PC-3 (cell line): ENCODE measurements around the gene KANSL1L. TPM values are rescaled to one million over a fixed set of nuclear protein-coding genes. Genes with fewer than 3 reads are reported as not detected.

Source experiments
- ATAC-seq: fragments of 200-7000 bp; cut with Tn5 transposase; 2 replicates; pipeline ENCODE4 v1.9.1; 2020; ENCODE audit warnings: mild to moderate bottlenecking, moderate library complexity
- BruUV-seq: library from RNA; stranded (reverse); fragments of 400-500 nt; replicated peaks from 2 replicates; lab custom pipeline; 2021; lab: Mats Ljungman, UMichigan
- CTCF ChIA-PET: fragments of 300-600 bp; sonication (Branson Sonifier 250); formaldehyde crosslinking; loops from one replicate; lab custom pipeline; 2022; ENCODE audit warnings: antibody characterized with exemption; lab: Charles Lee
- POLR2A ChIA-PET: fragments of 300-600 bp; sonication (Branson Sonifier 250); formaldehyde crosslinking; loops from one replicate; lab custom pipeline; 2022; ENCODE audit warnings: antibody characterized with exemption; ENCODE audit not compliant: unreplicated experiment; lab: Charles Lee
- DNase-seq: peaks from one replicate; pipeline ENCODE4 v3.0.0-alpha.2; 2015
- H2AFZ ChIP-seq: fragments of 300-600 bp; sonication (generic); 2 replicates; pipeline ENCODE4 v1.6.0; 2016; ENCODE audit warnings: antibody characterized with exemption, low read length
- H3F3A ChIP-seq: fragments of 300-600 bp; sonication (generic); one replicate; pipeline ENCODE4 v1.6.0; 2017; ENCODE audit warnings: antibody characterized with exemption, low read length, control low read depth, mild to moderate bottlenecking; ENCODE audit not compliant: unreplicated experiment
- H3K27ac ChIP-seq: fragments of 300-600 bp; sonication (generic); 2 replicates; pipeline ENCODE4 v1.5.1; 2016; ENCODE audit warnings: mild to moderate bottlenecking, low read length
- H3K27me3 ChIP-seq: fragments of 300-600 bp; sonication (generic); 2 replicates; pipeline ENCODE4 v1.6.1; 2016; ENCODE audit warnings: low read length, mixed read lengths
- H3K36me3 ChIP-seq: fragments of 300-600 bp; sonication (generic); 2 replicates; pipeline ENCODE4 v1.6.1; 2016; ENCODE audit warnings: low read depth, mixed run types, low read length, mixed read lengths
- H3K4me1 ChIP-seq: fragments of 300-600 bp; sonication (generic); 2 replicates; pipeline ENCODE4 v1.5.1; 2016; ENCODE audit warnings: low read length; ENCODE audit not compliant: insufficient read depth
- H3K4me2 ChIP-seq: fragments of 300-600 bp; sonication (generic); 2 replicates; pipeline ENCODE4 v1.6.0; 2016; ENCODE audit warnings: low read length
- H3K4me3 ChIP-seq: fragments of 300-600 bp; sonication (generic); 2 replicates; pipeline ENCODE4 v1.5.1; 2016; ENCODE audit warnings: mild to moderate bottlenecking, low read length, mixed read lengths
- H3K79me2 ChIP-seq: fragments of 300-600 bp; sonication (generic); 2 replicates; pipeline ENCODE4 v1.6.1; 2017; ENCODE audit warnings: low read length, mixed read lengths
- H3K9ac ChIP-seq: fragments of 300-600 bp; sonication (generic); 2 replicates; pipeline ENCODE4 v1.6.0; 2016; ENCODE audit warnings: mild to moderate bottlenecking, low read length
- H3K9me2 ChIP-seq: fragments of 300-600 bp; sonication (generic); replicated peaks from 2 replicates; pipeline ENCODE4 v1.6.1; 2016; ENCODE audit warnings: mixed run types, low read length, mixed read lengths
- H3K9me3 ChIP-seq: fragments of 300-600 bp; sonication (generic); 2 replicates; pipeline ENCODE4 v1.6.1; 2016; ENCODE audit warnings: low read length, mixed read lengths
- H4K20me1 ChIP-seq: fragments of 300-600 bp; sonication (generic); 2 replicates; pipeline ENCODE4 v1.6.1; 2016; ENCODE audit warnings: low read length, mixed read lengths
- EZH2 ChIP-seq: fragments of 300-600 bp; sonication (generic); IDR thresholded peaks from one replicate; pipeline ENCODE4 v1.6.1; 2017; ENCODE audit warnings: antibody characterized with exemption, mild to moderate bottlenecking, low read length; ENCODE audit not compliant: unreplicated experiment
- EZH2phosphoT487 ChIP-seq: fragments of 300-600 bp; sonication (generic); IDR thresholded peaks from 2 replicates; pipeline ENCODE4 v1.6.1; 2018; ENCODE audit warnings: mild to moderate bottlenecking, antibody characterized with exemption, low read length, borderline replicate concordance
- intact Hi-C: fragments of 100-400 bp; cut with micrococcal nuclease; formaldehyde crosslinking; loops from 2 replicates; pipeline ENCODE4 v1.9.0; 2023
- total RNA-seq: library from RNA; depleted of rRNA; stranded (reverse); fragments of >200 nt; gene quantifications from 2 replicates; pipeline ENCODE4 v1.2.3, GENCODE V29; 2014
- TF ChIP-seq, protein P1 (sequence below): fragments of 300-600 bp; sonication (generic); conservative IDR thresholded peaks from 2 replicates; pipeline ENCODE4 v1.5.1; 2017; ENCODE audit warnings: antibody characterized with exemption, low read depth, mild to moderate bottlenecking, low read length

Gene KANSL1L
- total RNA-seq, 1 experiment from 2014 or later = 2.3 TPM

GRCh38 chr2:210049831-210050230 lies 121.4 kb downstream of the KANSL1L start:
- H3K27ac ChIP-seq = no peak overlapping the region
- DNase-seq (no peak), ATAC-seq (no peak)
- BruUV-seq = no TSS peak
- POLR2A ChIA-PET = no interaction called here
- H3K9me2 ChIP-seq = no peaks in the 10 kb centered on the region
- no peaks in the 10 kb centered on the region for H3F3A ChIP-seq
- H3K36me3 ChIP-seq = no peaks in the 10 kb centered on the region
- H3K27me3 ChIP-seq = no peaks in the 10 kb centered on the region
- CTCF ChIA-PET = interaction anchor here (0.6 kb wide), 1 partner anchor 669 kb away, joined by 3 read pairs; no protein-coding TSS in a partner anchor
- no peak overlapping the region for H2AFZ ChIP-seq
- TF ChIP-seq, protein P1, sequence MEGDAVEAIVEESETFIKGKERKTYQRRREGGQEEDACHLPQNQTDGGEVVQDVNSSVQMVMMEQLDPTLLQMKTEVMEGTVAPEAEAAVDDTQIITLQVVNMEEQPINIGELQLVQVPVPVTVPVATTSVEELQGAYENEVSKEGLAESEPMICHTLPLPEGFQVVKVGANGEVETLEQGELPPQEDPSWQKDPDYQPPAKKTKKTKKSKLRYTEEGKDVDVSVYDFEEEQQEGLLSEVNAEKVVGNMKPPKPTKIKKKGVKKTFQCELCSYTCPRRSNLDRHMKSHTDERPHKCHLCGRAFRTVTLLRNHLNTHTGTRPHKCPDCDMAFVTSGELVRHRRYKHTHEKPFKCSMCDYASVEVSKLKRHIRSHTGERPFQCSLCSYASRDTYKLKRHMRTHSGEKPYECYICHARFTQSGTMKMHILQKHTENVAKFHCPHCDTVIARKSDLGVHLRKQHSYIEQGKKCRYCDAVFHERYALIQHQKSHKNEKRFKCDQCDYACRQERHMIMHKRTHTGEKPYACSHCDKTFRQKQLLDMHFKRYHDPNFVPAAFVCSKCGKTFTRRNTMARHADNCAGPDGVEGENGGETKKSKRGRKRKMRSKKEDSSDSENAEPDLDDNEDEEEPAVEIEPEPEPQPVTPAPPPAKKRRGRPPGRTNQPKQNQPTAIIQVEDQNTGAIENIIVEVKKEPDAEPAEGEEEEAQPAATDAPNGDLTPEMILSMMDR = no peak
- TF ChIP-seq EZH2 = no peak
- no peak for TF ChIP-seq EZH2phosphoT487
- no peak overlapping the region for H3K4me3 ChIP-seq
- H3K9ac ChIP-seq = no peak overlapping the region
- H3K79me2 ChIP-seq = no peaks in the 10 kb centered on the region
- no peaks in the 10 kb centered on the region for H3K4me1 ChIP-seq
- H3K4me2 ChIP-seq = no peak overlapping the region
- no peaks in the 10 kb centered on the region for H4K20me1 ChIP-seq
- intact Hi-C loops = no loop called here
- no peaks in the 10 kb centered on the region for H3K9me3 ChIP-seq

DNA sequence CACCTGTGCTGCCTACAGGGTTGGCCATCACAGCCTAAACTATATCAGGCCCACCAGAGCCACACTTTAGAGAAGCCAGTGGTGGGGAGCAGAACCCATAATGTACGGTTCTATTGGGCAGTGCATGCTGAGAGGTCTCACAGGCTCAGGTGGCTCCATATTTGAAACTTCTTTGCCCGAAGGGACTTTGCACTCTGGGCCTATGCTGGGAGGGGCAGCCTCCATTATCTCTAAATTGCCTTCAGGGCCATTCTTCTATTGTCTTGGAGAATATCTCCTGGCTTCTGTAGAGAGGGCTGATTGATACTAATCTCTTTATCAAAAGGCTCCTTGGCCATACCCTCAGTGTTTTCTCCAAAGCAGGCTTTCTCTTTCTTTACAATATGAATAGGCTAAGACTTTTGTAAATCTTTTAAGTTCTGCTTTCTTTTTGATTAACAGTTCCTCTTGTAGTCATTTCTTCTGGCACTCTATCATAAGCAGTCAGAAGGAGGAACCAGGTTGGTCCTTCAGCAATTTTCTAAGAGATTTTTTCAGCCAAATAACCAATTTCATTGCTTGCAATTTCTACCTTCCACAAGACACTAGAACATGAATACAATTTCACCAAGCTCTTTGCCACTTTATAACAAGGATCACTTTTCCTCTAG lies 124.2 kb downstream of the KANSL1L start:
- TF ChIP-seq EZH2phosphoT487 (no peak), EZH2 (no peak)
- TF ChIP-seq, protein P1 = no peak
- intact Hi-C loops = no loop called here
- Histone ChIP-seq H3K4me1 (no peaks in the 10 kb centered on the region), H3K4me2 (no peak overlapping the region), H4K20me1 (no peaks in the 10 kb centered on the region), H3K4me3 (no peak overlapping the region), H3K9me3 (no peaks in the 10 kb centered on the region), H3K9ac (no peak overlapping the region), H3F3A (no peaks in the 10 kb centered on the region), H3K27ac (no peak overlapping the region), H3K79me2 (no peaks in the 10 kb centered on the region), H3K36me3 (no peaks in the 10 kb centered on the region), H3K27me3 (no peaks in the 10 kb centered on the region), H3K9me2 (no peaks in the 10 kb centered on the region), H2AFZ (no peak overlapping the region)
- DNase-seq (no peak), ATAC-seq (no peak)
- BruUV-seq = no TSS peak
- CTCF ChIA-PET = no interaction called here
- POLR2A ChIA-PET = no interaction called here

DNA sequence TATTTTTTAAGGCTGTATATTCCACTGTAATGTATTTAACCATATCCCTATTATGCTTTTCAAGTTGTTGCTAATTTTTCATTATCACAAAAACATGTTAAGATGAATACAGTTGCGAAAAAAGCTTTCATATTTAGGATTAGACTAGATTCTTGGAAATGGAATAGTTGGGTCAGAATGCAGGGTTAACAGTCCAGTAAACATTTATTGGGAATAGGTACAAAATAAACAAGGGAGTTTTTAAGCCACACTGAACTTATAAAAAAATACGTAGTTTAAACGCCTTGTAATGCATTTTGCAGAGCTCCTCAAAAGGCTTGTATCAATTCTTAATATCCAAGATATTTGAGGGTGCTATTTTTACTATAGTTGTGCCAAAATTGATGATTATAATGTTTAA lies 133.1 kb downstream of the KANSL1L start:
- Histone ChIP-seq H3K9ac (no peak overlapping the region), H3K27me3 (no peaks in the 10 kb centered on the region), H3K27ac (no peak overlapping the region), H2AFZ (no peak overlapping the region), H3K79me2 (no peaks in the 10 kb centered on the region), H3K4me2 (no peak overlapping the region), H3K9me2 (no peaks in the 10 kb centered on the region), H3K4me1 (no peaks in the 10 kb centered on the region), H3K9me3 (no peaks in the 10 kb centered on the region), H3K36me3 (no peaks in the 10 kb centered on the region), H4K20me1 (no peaks in the 10 kb centered on the region), H3K4me3 (no peak overlapping the region), H3F3A (no peaks in the 10 kb centered on the region)
- no peak for TF ChIP-seq EZH2
- TF ChIP-seq, protein P1 = no peak
- TF ChIP-seq EZH2phosphoT487 = no peak
- ATAC-seq = no peak
- no peak for DNase-seq
- ChIA-PET POLR2A (interaction anchor here (0.6 kb wide), 1 partner anchor 501 kb away, joined by 3 read pairs; no protein-coding TSS in a partner anchor), CTCF (no interaction called here)
- BruUV-seq = no TSS peak
- intact Hi-C loops = no loop called here
